Measurements from ENCODE around the gene GNG7.

GRCh38 chr19:2567580-2567979, 134.9 kb downstream of the GNG7 start:
- no peak for TF ChIP-seq ZFX (IDR thresholded peaks at IDR 0.05)
- TF ChIP-seq, protein P1, sequence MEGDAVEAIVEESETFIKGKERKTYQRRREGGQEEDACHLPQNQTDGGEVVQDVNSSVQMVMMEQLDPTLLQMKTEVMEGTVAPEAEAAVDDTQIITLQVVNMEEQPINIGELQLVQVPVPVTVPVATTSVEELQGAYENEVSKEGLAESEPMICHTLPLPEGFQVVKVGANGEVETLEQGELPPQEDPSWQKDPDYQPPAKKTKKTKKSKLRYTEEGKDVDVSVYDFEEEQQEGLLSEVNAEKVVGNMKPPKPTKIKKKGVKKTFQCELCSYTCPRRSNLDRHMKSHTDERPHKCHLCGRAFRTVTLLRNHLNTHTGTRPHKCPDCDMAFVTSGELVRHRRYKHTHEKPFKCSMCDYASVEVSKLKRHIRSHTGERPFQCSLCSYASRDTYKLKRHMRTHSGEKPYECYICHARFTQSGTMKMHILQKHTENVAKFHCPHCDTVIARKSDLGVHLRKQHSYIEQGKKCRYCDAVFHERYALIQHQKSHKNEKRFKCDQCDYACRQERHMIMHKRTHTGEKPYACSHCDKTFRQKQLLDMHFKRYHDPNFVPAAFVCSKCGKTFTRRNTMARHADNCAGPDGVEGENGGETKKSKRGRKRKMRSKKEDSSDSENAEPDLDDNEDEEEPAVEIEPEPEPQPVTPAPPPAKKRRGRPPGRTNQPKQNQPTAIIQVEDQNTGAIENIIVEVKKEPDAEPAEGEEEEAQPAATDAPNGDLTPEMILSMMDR (conservative IDR thresholded peaks at IDR 0.05) = no peak

All from C4-2B (cell line).